GM18867 (cell line): ENCODE measurements around the gene PGAP1.
"Not testable (repeated sequence)": the region's sequence is repeated elsewhere in the genome, so short reads cannot be mapped to it uniquely, and the experiment has no call there.

Experiments
- ATAC-seq: cut with Tn5 transposase; IDR thresholded peaks from one replicate; pipeline ENCODE4 v1.9.1; 2021; ENCODE audit warnings: mild to moderate bottlenecking, moderate library complexity; ENCODE audit not compliant: unreplicated experiment

The PGAP1 gene

GRCh38 chr2:196952936-196953335 lies 26.4 kb upstream of the PGAP1 start:
- ATAC-seq = no peak

GRCh38 chr2:196951973-196952372 lies 25.5 kb upstream of the PGAP1 start:
- no peak for ATAC-seq

- no peak for ATAC-seq
Observed at GRCh38 chr2:196949116-196949515, 22.6 kb upstream of the PGAP1 start.

- ATAC-seq = peak; percentile 97
Observed at GRCh38 chr2:196944570-196944969, 18.1 kb upstream of the PGAP1 start.

- ATAC-seq = no peak
Observed at GRCh38 chr2:196941398-196942078, 15.0 kb upstream of the PGAP1 start.

GRCh38 chr2:196939371-196939770 lies 12.9 kb upstream of the PGAP1 start:
- ATAC-seq = no peak

- no peak for ATAC-seq
Observed at GRCh38 chr2:196935432-196935831, 8.9 kb upstream of the PGAP1 start.

GRCh38 chr2:196934672-196935071 lies 8.2 kb upstream of the PGAP1 start:
- ATAC-seq = no peak

- no peak for ATAC-seq
Observed at GRCh38 chr2:196931555-196931954, 5.0 kb upstream of the PGAP1 start.

- ATAC-seq = peak; percentile 0
Observed at GRCh38 chr2:196927376-196928225, 1.1 kb upstream of the PGAP1 start.

GRCh38 chr2:196925768-196926561 lies 542 bp downstream of the PGAP1 start:
- peak; percentile 33 for ATAC-seq

- ATAC-seq = no peak
Observed at GRCh38 chr2:196925051-196925767, 1.3 kb downstream of the PGAP1 start.

- no peak for ATAC-seq
Observed at GRCh38 chr2:196924051-196924450, 2.5 kb downstream of the PGAP1 start.

- ATAC-seq = no peak
Observed at GRCh38 chr2:196918927-196919326, 7.6 kb downstream of the PGAP1 start.

GRCh38 chr2:196917802-196918201 lies 8.7 kb downstream of the PGAP1 start:
- no peak for ATAC-seq

- peak; percentile 53 for ATAC-seq
Observed at GRCh38 chr2:196915507-196916189, 10.9 kb downstream of the PGAP1 start.

GRCh38 chr2:196914867-196915460 lies 11.5 kb downstream of the PGAP1 start:
- ATAC-seq = peak; percentile 88

- ATAC-seq = no peak
Observed at GRCh38 chr2:196913691-196914090, 12.8 kb downstream of the PGAP1 start.

- ATAC-seq = not testable (repeated sequence)
Observed at GRCh38 chr2:196905365-196905764, 21.1 kb downstream of the PGAP1 start.

- ATAC-seq = no peak
Observed at GRCh38 chr2:196902828-196903227, 23.7 kb downstream of the PGAP1 start.
